RWPE2 (cell line): ENCODE data around the gene NPC1L1.

ENCODE experiments used
- ATAC-seq: fragments of 200-7000 bp; cut with Tn5 transposase; 3 replicates; pipeline ENCODE4 v1.9.1; 2021; ENCODE audit warnings: low read depth
- DNase-seq: peaks from one replicate; pipeline ENCODE4 v3.0.0-alpha.2; 2020; ENCODE audit warnings: low spot score
- H3K27ac ChIP-seq: fragments of 450-650 bp; 2 replicates; pipeline ENCODE4 v1.5.1; 2017; ENCODE audit warnings: mild to moderate bottlenecking; ENCODE audit not compliant: poor library complexity, severe bottlenecking
- H3K27me3 ChIP-seq: fragments of 250-450 bp; sonication (Bioruptor Pico); 2 replicates; pipeline ENCODE4 v1.5.1; 2021; ENCODE audit warnings: mild to moderate bottlenecking, moderate library complexity; ENCODE audit not compliant: insufficient read depth, poor library complexity, severe bottlenecking
- H3K36me3 ChIP-seq: fragments of 250-450 bp; sonication (Bioruptor Pico); 2 replicates; pipeline ENCODE4 v1.5.1; 2020; ENCODE audit warnings: low read depth, mild to moderate bottlenecking, moderate library complexity
- H3K4me1 ChIP-seq: fragments of 250-450 bp; sonication (Bioruptor Pico); 2 replicates; pipeline ENCODE4 v1.5.1; 2021; ENCODE audit warnings: mild to moderate bottlenecking, moderate library complexity; ENCODE audit not compliant: insufficient read depth, poor library complexity, severe bottlenecking
- H3K4me3 ChIP-seq: fragments of 250-450 bp; sonication (Bioruptor Pico); 2 replicates; pipeline ENCODE4 v1.5.1; 2021; ENCODE audit warnings: mild to moderate bottlenecking, moderate library complexity; ENCODE audit not compliant: severe bottlenecking
- H3K9me3 ChIP-seq: fragments of 250-450 bp; sonication (Bioruptor Pico); 2 replicates; pipeline ENCODE4 v1.5.1; 2021; ENCODE audit warnings: mild to moderate bottlenecking, moderate library complexity; ENCODE audit not compliant: severe bottlenecking
- TF ChIP-seq, protein P1 (sequence below): fragments of 450-650 bp; IDR thresholded peaks from one replicate; pipeline ENCODE4 v1.5.1; 2017; ENCODE audit warnings: mild to moderate bottlenecking, moderate library complexity; ENCODE audit not compliant: poor library complexity, severe bottlenecking

Gene NPC1L1

DNA sequence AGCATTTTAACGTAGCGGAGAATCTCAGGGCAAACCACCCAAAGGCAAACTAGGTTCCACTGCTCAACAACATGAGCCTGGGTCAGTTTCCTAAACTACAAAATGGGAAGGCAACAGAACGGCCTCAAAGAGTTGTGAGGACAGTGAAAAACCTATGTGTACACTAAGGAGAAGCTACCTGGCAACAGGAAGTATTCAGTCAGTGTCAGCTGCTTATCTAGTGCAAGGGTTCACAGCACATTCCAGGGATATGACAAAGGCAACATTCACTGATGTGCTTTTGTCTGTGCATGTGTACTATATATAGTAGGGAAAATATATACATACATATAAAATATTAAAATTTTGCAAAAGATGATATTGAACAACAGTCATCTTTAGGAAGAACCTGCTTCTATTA is 67.8 kb downstream of the NPC1L1 start:
- Histone ChIP-seq H3K9me3 (no peaks in the 10 kb centered on the region), H3K4me3 (no peak overlapping the region), H3K27ac (peak overlapping the region; percentile 44), H3K36me3 (peaks cover 76% of the 10 kb centered on the region), H3K27me3 (no peaks in the 10 kb centered on the region), H3K4me1 (peaks cover 25% of the 10 kb centered on the region)
- DNase-seq (no peak), ATAC-seq (peak; percentile 97)
- TF ChIP-seq, protein P1, sequence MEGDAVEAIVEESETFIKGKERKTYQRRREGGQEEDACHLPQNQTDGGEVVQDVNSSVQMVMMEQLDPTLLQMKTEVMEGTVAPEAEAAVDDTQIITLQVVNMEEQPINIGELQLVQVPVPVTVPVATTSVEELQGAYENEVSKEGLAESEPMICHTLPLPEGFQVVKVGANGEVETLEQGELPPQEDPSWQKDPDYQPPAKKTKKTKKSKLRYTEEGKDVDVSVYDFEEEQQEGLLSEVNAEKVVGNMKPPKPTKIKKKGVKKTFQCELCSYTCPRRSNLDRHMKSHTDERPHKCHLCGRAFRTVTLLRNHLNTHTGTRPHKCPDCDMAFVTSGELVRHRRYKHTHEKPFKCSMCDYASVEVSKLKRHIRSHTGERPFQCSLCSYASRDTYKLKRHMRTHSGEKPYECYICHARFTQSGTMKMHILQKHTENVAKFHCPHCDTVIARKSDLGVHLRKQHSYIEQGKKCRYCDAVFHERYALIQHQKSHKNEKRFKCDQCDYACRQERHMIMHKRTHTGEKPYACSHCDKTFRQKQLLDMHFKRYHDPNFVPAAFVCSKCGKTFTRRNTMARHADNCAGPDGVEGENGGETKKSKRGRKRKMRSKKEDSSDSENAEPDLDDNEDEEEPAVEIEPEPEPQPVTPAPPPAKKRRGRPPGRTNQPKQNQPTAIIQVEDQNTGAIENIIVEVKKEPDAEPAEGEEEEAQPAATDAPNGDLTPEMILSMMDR: no peak

- no peaks in the 10 kb centered on the region for H3K27me3 ChIP-seq
- ATAC-seq (no peak), DNase-seq (no peak)
- H3K4me1 ChIP-seq: peaks cover 25% of the 10 kb centered on the region
- no peak overlapping the region for H3K4me3 ChIP-seq
- peaks cover 72% of the 10 kb centered on the region for H3K36me3 ChIP-seq
- peak overlapping the region; percentile 44 for H3K27ac ChIP-seq
- no peaks in the 10 kb centered on the region for H3K9me3 ChIP-seq
- TF ChIP-seq, protein P1: no peak
Measured at GRCh38 chr7:44472843-44473242, 68.3 kb downstream of the NPC1L1 start.

GRCh38 chr7:44471850-44472249 is 69.3 kb downstream of the NPC1L1 start:
- H3K4me3 ChIP-seq: no peak overlapping the region
- H3K4me1 ChIP-seq: peaks cover 25% of the 10 kb centered on the region
- TF ChIP-seq, protein P1: no peak
- H3K27me3 ChIP-seq: no peaks in the 10 kb centered on the region
- H3K9me3 ChIP-seq: no peaks in the 10 kb centered on the region
- peaks cover 73% of the 10 kb centered on the region for H3K36me3 ChIP-seq
- ATAC-seq: no peak
- no peak for DNase-seq
- H3K27ac ChIP-seq: no peak overlapping the region

GRCh38 chr7:44471436-44471835 is 69.7 kb downstream of the NPC1L1 start:
- DNase-seq (no peak), ATAC-seq (no peak)
- Histone ChIP-seq H3K27ac (no peak overlapping the region), H3K4me3 (no peak overlapping the region), H3K4me1 (peaks cover 25% of the 10 kb centered on the region), H3K36me3 (peaks cover 73% of the 10 kb centered on the region), H3K27me3 (no peaks in the 10 kb centered on the region), H3K9me3 (no peaks in the 10 kb centered on the region)
- TF ChIP-seq, protein P1: no peak

- Histone ChIP-seq H3K27me3 (no peaks in the 10 kb centered on the region), H3K4me1 (peaks cover 25% of the 10 kb centered on the region), H3K4me3 (no peak overlapping the region), H3K9me3 (no peaks in the 10 kb centered on the region), H3K36me3 (peaks cover 68% of the 10 kb centered on the region), H3K27ac (no peak overlapping the region)
- ATAC-seq (no peak), DNase-seq (no peak)
- TF ChIP-seq, protein P1: no peak
Measured at GRCh38 chr7:44470628-44471245, 70.4 kb downstream of the NPC1L1 start.
